Measurements from ENCODE around the gene CCHCR1. TPM values are rescaled to one million over a fixed set of nuclear protein-coding genes. Genes with fewer than 3 reads are reported as not detected.

The CCHCR1 gene
- total RNA-seq, 1 donor from 2014 or later, result 23.2 TPM

DNA sequence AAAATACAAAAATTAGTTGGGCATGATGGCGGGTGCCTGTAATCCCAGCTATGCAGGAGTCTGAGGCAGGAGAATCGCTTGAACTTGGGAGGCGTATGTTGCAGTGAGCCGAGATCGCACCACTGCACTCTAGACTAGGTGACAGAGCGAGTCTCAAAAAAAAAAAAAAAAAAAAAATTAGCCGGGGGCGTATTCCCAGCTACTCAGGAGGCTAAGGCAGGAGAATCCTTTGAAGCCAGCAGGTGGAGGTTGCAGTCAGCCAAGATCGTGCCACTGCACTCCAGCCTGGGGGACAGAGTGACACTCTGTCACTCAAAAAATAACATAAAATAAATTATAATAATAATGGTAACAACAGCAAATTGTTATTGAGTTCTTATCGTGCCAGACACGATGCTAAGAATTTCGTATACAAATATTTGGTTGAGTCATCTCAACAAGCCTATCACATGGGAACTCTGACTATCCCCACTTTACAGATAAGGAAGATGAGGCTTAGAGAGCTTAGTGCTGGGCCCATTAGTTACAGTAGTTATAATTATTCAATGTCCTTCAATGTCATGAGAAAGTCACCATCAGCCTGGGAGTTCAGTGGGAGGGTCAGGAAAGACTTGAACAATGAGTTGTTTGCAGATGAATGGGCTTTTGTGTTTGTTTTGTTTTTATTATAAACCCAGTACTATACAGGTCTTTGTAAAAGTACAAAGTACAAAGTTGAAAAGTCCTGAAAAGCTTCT is 64.7 kb downstream of the CCHCR1 start:
- no peak overlapping the region for H3K9ac ChIP-seq
- no peaks in the 10 kb centered on the region for H4K20me1 ChIP-seq (ENCODE audit: low read depth)
- no peak overlapping the region for H3K27ac ChIP-seq
- no peak overlapping the region for H3K4me2 ChIP-seq
- Mint-ChIP-seq H3K27ac (no peak overlapping the region), H3K9me3 (no peaks in the 10 kb centered on the region), H3K36me3 (no peaks in the 10 kb centered on the region), H3K27me3 (ENCODE audit: insufficient read depth, low read depth) (peaks cover 2% of the 10 kb centered on the region), H3K4me1 (no peaks in the 10 kb centered on the region), H3K4me3 (no peak overlapping the region)
- no peaks in the 10 kb centered on the region for H3K79me2 ChIP-seq (ENCODE audit: low read depth)
- no peaks in the 10 kb centered on the region for H3K36me3 ChIP-seq
- no peaks in the 10 kb centered on the region for H3F3A ChIP-seq (ENCODE audit: low read depth)
- no peaks in the 10 kb centered on the region for H3K27me3 ChIP-seq
- H2AFZ ChIP-seq (replicated peaks), result no peak overlapping the region
- no peak overlapping the region for H3K4me3 ChIP-seq
- no peaks in the 10 kb centered on the region for H3K4me1 ChIP-seq
- TF ChIP-seq EZH2phosphoT487 (IDR thresholded peaks at IDR 0.05), result no peak
- TF ChIP-seq EZH2 (IDR thresholded peaks at IDR 0.05), result no peak
- TF ChIP-seq, protein P1, sequence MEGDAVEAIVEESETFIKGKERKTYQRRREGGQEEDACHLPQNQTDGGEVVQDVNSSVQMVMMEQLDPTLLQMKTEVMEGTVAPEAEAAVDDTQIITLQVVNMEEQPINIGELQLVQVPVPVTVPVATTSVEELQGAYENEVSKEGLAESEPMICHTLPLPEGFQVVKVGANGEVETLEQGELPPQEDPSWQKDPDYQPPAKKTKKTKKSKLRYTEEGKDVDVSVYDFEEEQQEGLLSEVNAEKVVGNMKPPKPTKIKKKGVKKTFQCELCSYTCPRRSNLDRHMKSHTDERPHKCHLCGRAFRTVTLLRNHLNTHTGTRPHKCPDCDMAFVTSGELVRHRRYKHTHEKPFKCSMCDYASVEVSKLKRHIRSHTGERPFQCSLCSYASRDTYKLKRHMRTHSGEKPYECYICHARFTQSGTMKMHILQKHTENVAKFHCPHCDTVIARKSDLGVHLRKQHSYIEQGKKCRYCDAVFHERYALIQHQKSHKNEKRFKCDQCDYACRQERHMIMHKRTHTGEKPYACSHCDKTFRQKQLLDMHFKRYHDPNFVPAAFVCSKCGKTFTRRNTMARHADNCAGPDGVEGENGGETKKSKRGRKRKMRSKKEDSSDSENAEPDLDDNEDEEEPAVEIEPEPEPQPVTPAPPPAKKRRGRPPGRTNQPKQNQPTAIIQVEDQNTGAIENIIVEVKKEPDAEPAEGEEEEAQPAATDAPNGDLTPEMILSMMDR (IDR thresholded peaks at IDR 0.05), result no peak
- no peak for DNase-seq (ENCODE audit: low spot score)
- H3K9me3 ChIP-seq (ENCODE audit: low read depth), result no peaks in the 10 kb centered on the region

Small RNA genes within 50 kb of the gene (small RNA-seq; reads per million reads assigned to genes)
- gene POLR2LP1, result not detected

Other genes starting within 250 kb of the CCHCR1 start
- 29.2 and 50.0 TPM in 2 replicates for gene GTF2H4, start 249.6 kb downstream of the CCHCR1 start, total RNA-seq (ENCODE audit: low replicate concordance)
- gene VARS2, start 243.6 kb downstream of the CCHCR1 start, total RNA-seq (ENCODE audit: low replicate concordance), result 21.5 and 64.6 TPM in 2 replicates
- not detected in 2 replicates for gene SFTA2, start 225.6 kb downstream of the CCHCR1 start, total RNA-seq (ENCODE audit: low replicate concordance)
- 0.03 TPM in 1 of 2 replicates, not detected in the other for gene MUCL3, start 216.8 kb downstream of the CCHCR1 start, total RNA-seq (ENCODE audit: low replicate concordance)
- not detected in 2 replicates for gene MUC21, start 174.1 kb downstream of the CCHCR1 start, total RNA-seq (ENCODE audit: low replicate concordance)
- gene MUC22, start 147.3 kb downstream of the CCHCR1 start, total RNA-seq (ENCODE audit: low replicate concordance), result 0.03 TPM in 1 of 2 replicates, not detected in the other
- not detected in 2 replicates for gene C6orf15, start 45.2 kb downstream of the CCHCR1 start, total RNA-seq (ENCODE audit: low replicate concordance)
- not detected in 2 replicates for gene PSORS1C1, start 43.0 kb downstream of the CCHCR1 start, total RNA-seq (ENCODE audit: low replicate concordance)
- gene CDSN, start 37.4 kb downstream of the CCHCR1 start, total RNA-seq (ENCODE audit: low replicate concordance), result not detected in 2 replicates
- not detected in 2 replicates for gene PSORS1C2, start 18.7 kb downstream of the CCHCR1 start, total RNA-seq (ENCODE audit: low replicate concordance)
- gene TCF19, start 787 bp upstream of the CCHCR1 start, total RNA-seq (ENCODE audit: low replicate concordance), result 6.2 and 9.5 TPM in 2 replicates
- 17.2 and 17.4 TPM in 2 replicates for gene POU5F1, start 12.9 kb upstream of the CCHCR1 start, total RNA-seq (ENCODE audit: low replicate concordance)
- 65.2 and 170 TPM in 2 replicates for gene HLA-C, start 114.3 kb upstream of the CCHCR1 start, total RNA-seq (ENCODE audit: low replicate concordance)
- gene HLA-B, start 199.4 kb upstream of the CCHCR1 start, total RNA-seq (ENCODE audit: low replicate concordance), result 16.2 and 21.8 TPM in 2 replicates
- gene MICA, start 245.8 kb upstream of the CCHCR1 start, total RNA-seq (ENCODE audit: low replicate concordance), result 15.0 and 21.4 TPM in 2 replicates

Measured in neural progenitor cell (in vitro differentiated cells).